T-helper 17 cell (primary cell): ENCODE measurements around the gene CEP85. TPM values are rescaled to one million over a fixed set of nuclear protein-coding genes. Genes with fewer than 3 reads are reported as not detected.
A peak's percentile ranks its signal among the peaks of the same experiment; 100 is the strongest.

Experiments used
- ATAC-seq: fragments of 150-1000 bp; cut with Tn5 transposase; 2 replicates; pipeline ENCODE4 v1.10.0; 2021; ENCODE audit warnings: mild to moderate bottlenecking, moderate library complexity
- DNase-seq, 3 donors: peaks; one replicate each; pipeline versions ENCODE4 v3.0.0 to v3.0.0-alpha.2; 2020 to 2021
- H3K9me3 ChIP-seq: one replicate; pipeline ENCODE4 v1.7.0; 2013; ENCODE audit warnings: low read length, mild to moderate bottlenecking; ENCODE audit not compliant: control insufficient read depth, poor library complexity, severe bottlenecking
- H3K27ac Mint-ChIP-seq: one replicate; pipeline ENCODE4 v1.8.0; 2022; ENCODE audit warnings: mild to moderate bottlenecking, moderate library complexity, mixed read lengths
- H3K27me3 Mint-ChIP-seq: one replicate; pipeline ENCODE4 v1.8.0; 2022; ENCODE audit warnings: mixed read lengths
- H3K36me3 Mint-ChIP-seq: one replicate; pipeline ENCODE4 v1.8.0; 2022; ENCODE audit warnings: low read depth, mixed read lengths
- H3K4me1 Mint-ChIP-seq: one replicate; pipeline ENCODE4 v1.8.0; 2022; ENCODE audit warnings: mild to moderate bottlenecking, mixed read lengths
- H3K4me3 Mint-ChIP-seq: one replicate; pipeline ENCODE4 v1.8.0; 2022; ENCODE audit warnings: mild to moderate bottlenecking, moderate library complexity, mixed read lengths
- total RNA-seq, 4 donors: library from RNA in 2 of 4; stranded (reverse) in 2 of 4; gene quantifications; one replicate each; pipeline ENCODE4 v1.2.3 and lab custom pipeline; 2022 to 2026

Gene CEP85
- total RNA-seq, 2 donors from 2014 or later, result 12.5 to 14.3 TPM

DNA sequence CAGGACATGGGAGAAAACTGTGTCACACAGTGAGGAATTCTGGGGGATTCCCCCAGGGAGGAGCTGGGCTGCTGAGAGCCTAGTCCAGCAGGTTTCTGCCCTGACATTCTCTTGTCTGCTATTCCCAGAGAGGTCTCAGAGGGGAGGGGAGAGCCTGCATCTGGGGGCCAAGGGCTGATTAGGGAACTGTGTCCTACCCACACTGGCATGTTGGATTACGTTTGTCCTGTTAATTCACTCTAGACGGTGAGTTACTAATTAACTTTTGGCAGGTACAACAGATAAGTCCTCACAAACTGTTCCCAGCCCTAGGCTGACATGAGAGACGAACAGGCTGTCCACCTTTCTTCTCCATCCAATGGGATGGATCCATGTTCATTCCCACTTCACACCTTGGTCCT, 43.3 kb downstream of the CEP85 start:
- peak overlapping the region; percentile 5 for H3K4me3 Mint-ChIP-seq

DNA sequence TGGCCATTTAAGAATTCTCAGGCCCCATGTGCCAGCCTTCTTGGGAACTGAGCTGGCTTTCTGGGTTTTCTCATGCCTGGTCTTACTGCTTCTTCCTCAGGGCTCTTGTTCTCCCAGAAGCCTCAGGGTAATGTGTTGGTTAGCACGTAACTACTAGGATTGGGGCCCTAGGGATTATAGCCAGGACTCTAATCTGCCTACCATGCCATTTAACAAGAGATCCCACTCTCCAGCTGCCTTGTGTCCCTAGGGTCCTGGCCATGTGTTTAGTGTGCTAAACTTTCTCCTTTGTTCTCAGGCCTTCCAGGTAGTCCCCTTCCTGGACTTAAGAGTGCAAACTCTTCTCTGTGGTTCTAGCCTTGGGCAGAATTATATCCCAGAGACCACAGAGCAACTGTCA, 43.7 kb downstream of the CEP85 start:
- no peak for ATAC-seq
- peak overlapping the region; percentile 63 for H3K4me3 Mint-ChIP-seq
- peaks cover 11% of the 10 kb centered on the region for H3K36me3 Mint-ChIP-seq
- DNase-seq, result no peak
- no peaks in the 10 kb centered on the region for H3K27me3 Mint-ChIP-seq
- H3K27ac Mint-ChIP-seq, result peak overlapping the region; percentile 97
- no peaks in the 10 kb centered on the region for H3K9me3 ChIP-seq
- peaks cover 54% of the 10 kb centered on the region for H3K4me1 Mint-ChIP-seq

More for the DNA sequence above, 43.3 kb downstream of the CEP85 start:
- Mint-ChIP-seq H3K27me3 (no peaks in the 10 kb centered on the region), H3K36me3 (peaks cover 12% of the 10 kb centered on the region), H3K27ac (peak overlapping the region; percentile 97), H3K4me1 (peaks cover 50% of the 10 kb centered on the region)
- ATAC-seq (no peak), DNase-seq (no peak)
- no peaks in the 10 kb centered on the region for H3K9me3 ChIP-seq

DNA sequence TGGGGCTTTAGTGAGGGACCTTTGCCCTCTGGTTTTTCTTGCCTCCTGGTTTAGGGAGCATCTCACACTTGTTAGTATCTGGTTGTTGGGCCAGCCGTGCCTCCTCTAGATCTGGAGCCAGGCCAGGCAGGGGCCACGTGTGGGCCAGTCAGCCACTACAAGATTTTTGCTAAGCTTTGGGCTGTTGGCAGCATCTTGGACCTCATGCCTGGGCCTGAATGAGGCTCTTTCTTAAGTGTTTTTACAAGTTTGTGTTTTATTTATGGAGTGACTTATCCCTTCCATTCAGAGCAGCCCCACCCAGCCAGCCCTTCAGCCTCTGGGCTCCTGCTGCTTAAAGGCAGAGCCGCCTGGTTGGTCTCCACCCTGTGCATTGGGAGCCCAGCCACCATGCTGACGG, 44.3 kb downstream of the CEP85 start:
- no peak for DNase-seq
- peaks cover 11% of the 10 kb centered on the region for H3K36me3 Mint-ChIP-seq

DNA sequence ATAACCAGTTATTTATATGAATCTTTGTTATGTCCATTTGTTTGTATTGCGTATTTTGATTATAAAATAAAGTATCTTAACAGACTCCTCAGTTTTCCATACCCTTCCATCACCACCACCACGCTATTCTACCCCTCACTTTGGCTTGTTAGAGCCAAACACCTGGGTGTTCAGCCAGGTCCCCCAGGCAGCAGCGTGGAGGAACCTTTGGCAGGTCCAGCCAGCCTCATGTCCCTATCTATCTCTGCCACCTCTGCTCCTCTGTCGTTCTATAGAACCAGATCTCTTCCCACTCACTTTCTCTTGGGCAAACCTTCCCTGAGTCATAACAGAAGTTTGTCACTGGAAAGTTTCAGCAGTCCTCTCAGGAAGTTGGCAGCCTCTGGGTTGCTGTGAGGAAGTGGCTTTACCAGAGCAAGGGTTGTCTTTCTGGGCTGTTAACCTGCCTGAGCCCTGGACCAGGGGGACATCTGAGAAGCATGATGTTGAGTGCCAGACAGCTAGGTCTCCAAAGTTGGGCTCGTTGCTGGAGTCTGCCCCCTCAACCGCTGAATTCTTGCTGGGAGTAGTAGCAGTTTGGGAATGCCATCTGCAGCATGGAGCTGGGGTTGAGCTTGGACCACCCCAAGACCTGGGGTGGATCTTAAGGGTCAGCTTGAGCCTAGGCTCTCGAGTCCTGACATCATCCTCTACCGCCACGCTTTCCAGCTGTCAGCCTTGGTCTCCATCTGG, 44.9 kb downstream of the CEP85 start:
- Mint-ChIP-seq H3K27ac (peak overlapping the region; percentile 97), H3K4me1 (peaks cover 65% of the 10 kb centered on the region), H3K36me3 (peaks cover 14% of the 10 kb centered on the region), H3K27me3 (no peaks in the 10 kb centered on the region), H3K4me3 (peak overlapping the region; percentile 97)
- no peak for ATAC-seq
- DNase-seq, result no peak
- H3K9me3 ChIP-seq, result no peaks in the 10 kb centered on the region

More for the DNA sequence above, 44.3 kb downstream of the CEP85 start:
- H3K9me3 ChIP-seq, result no peaks in the 10 kb centered on the region
- Mint-ChIP-seq H3K27ac (peak overlapping the region; percentile 97), H3K27me3 (no peaks in the 10 kb centered on the region), H3K4me3 (no peak overlapping the region), H3K4me1 (peaks cover 60% of the 10 kb centered on the region)
- no peak for ATAC-seq

- Mint-ChIP-seq H3K4me3 (peak within 1 kb of the TSS; percentile 97), H3K27ac (peak within 1 kb of the TSS; percentile 97), H3K27me3 (no peaks in the 10 kb centered on the region), H3K36me3 (peaks cover 16% of the 10 kb centered on the region), H3K4me1 (peaks cover 72% of the 10 kb centered on the region)
- H3K9me3 ChIP-seq, result no peaks in the 10 kb centered on the region
- ATAC-seq, result peak; percentile 71
- DNase-seq, result peak; percentile 76 to 85 (median 84)
Measured at GRCh38 chr1:26279456-26280332, 45.7 kb downstream of the CEP85 start, which contains the start of gene SH3BGRL3. SH3BGRL3 (plus strand) TSS chr1:26280086; CDS start chr1:26280156, 70 bp downstream.

- no peaks in the 10 kb centered on the region for H3K27me3 Mint-ChIP-seq
- DNase-seq (no peak), ATAC-seq (no peak)
- H3K9me3 ChIP-seq, result no peaks in the 10 kb centered on the region
- peak overlapping the region; percentile 97 for H3K4me3 Mint-ChIP-seq
- H3K27ac Mint-ChIP-seq, result peak overlapping the region; percentile 97
- peaks cover 78% of the 10 kb centered on the region for H3K4me1 Mint-ChIP-seq
- peaks cover 19% of the 10 kb centered on the region for H3K36me3 Mint-ChIP-seq
Measured at GRCh38 chr1:26280333-26281042, 46.5 kb downstream of the CEP85 start.

- Mint-ChIP-seq H3K36me3 (peaks cover 17% of the 10 kb centered on the region), H3K4me1 (peaks cover 74% of the 10 kb centered on the region), H3K4me3 (peak overlapping the region; percentile 97), H3K27me3 (no peaks in the 10 kb centered on the region), H3K27ac (peak overlapping the region; percentile 97)
- ATAC-seq, result no peak
- H3K9me3 ChIP-seq, result no peaks in the 10 kb centered on the region
- DNase-seq, result no peak
Measured at GRCh38 chr1:26281091-26281958, 47.3 kb downstream of the CEP85 start.

GRCh38 chr1:26281971-26282370, 48.0 kb downstream of the CEP85 start:
- Mint-ChIP-seq H3K36me3 (peaks cover 17% of the 10 kb centered on the region), H3K27me3 (no peaks in the 10 kb centered on the region), H3K4me1 (peaks cover 71% of the 10 kb centered on the region), H3K27ac (peak overlapping the region; percentile 97), H3K4me3 (peak overlapping the region; percentile 97)
- ATAC-seq, result no peak
- DNase-seq, result no peak
- no peaks in the 10 kb centered on the region for H3K9me3 ChIP-seq

DNA sequence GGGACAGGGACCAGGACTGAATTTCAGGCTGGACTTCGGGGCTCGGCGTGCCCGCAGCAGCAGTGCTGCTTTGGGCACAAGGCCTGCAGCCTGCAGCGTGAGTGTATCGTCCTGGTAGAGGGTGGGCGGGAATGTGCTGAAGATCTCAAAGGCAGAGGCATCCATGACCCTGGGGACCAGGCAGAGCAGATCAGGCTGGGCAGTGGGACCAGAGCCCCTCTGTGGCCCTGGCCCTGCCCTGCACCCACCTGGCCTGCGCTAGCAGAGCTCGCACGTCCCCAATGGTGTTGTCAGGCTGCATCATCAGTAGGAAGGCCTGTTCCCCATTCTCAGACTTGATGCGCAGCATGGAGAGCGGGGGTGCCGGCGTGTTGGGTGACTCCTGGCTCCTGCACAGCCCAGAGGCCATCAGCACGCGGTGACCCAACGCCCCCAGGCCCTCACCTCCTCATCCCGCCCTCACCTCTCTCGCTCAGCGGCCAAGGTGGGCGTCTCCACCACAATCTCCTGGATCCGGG, 48.5 kb downstream of the CEP85 start:
- peak overlapping the region; percentile 99 for H3K27ac Mint-ChIP-seq
- H3K4me3 Mint-ChIP-seq, result peak overlapping the region; percentile 58
- no peaks in the 10 kb centered on the region for H3K9me3 ChIP-seq
- no peak for ATAC-seq
- no peaks in the 10 kb centered on the region for H3K27me3 Mint-ChIP-seq
- H3K36me3 Mint-ChIP-seq, result peaks cover 17% of the 10 kb centered on the region
- peaks cover 73% of the 10 kb centered on the region for H3K4me1 Mint-ChIP-seq
- no peak for DNase-seq

GRCh38 chr1:26283279-26283853, 49.4 kb downstream of the CEP85 start:
- peak overlapping the region; percentile 99 for H3K27ac Mint-ChIP-seq
- peak overlapping the region; percentile 84 for H3K4me3 Mint-ChIP-seq
- H3K36me3 Mint-ChIP-seq, result peaks cover 17% of the 10 kb centered on the region
- H3K9me3 ChIP-seq, result no peaks in the 10 kb centered on the region
- no peaks in the 10 kb centered on the region for H3K27me3 Mint-ChIP-seq
- H3K4me1 Mint-ChIP-seq, result peaks cover 74% of the 10 kb centered on the region
- DNase-seq (no peak), ATAC-seq (no peak)

DNA sequence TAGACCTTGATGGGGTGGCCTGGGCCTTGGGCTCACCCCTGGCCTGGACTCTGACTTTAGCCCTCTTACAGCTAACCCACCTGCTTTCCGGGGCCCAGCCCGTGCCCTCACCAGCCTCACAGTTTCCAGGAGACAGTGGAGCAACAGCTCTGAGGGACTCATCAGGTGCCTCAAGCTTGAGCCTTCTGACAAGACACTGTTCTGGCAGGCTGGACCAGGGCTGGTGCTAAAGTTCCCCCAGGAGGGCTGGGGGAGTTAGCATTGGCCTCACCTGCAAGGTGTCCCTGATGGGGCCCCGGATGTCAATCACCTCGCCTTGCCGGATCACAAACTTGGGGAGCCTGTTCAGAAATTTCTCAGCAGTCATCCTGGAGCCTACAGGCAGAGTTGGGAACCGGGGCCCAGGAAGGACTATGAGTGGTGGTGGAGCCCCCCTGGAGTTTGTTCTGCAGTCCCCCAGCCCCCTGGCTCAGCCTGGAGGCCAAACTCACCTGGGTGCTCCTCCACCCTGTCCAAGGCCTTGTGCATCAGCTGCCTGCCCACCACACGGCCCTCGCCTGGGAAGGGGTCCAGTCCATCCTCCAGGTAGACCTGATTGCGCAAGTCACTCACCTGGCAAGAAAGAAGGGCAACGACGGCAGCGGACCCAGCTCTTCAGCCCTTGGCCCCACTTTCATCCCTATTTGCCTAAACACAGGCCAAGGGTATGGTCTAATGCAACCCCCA, 50.0 kb downstream of the CEP85 start:
- H3K27me3 Mint-ChIP-seq, result no peaks in the 10 kb centered on the region

More for the DNA sequence above, 50.0 kb downstream of the CEP85 start:
- Mint-ChIP-seq H3K4me3 (peak overlapping the region; percentile 91), H3K4me1 (peaks cover 76% of the 10 kb centered on the region), H3K36me3 (peaks cover 17% of the 10 kb centered on the region), H3K27ac (peak overlapping the region; percentile 99)
- no peak for DNase-seq
- no peak for ATAC-seq
- H3K9me3 ChIP-seq, result no peaks in the 10 kb centered on the region
